Lung (tissue), 12 donors: ENCODE data around the gene CHD9NB. TPM values are rescaled to one million over a fixed set of nuclear protein-coding genes. Genes with fewer than 3 reads are reported as not detected.

Source experiments
- ATAC-seq: fragments of 200-7000 bp; cut with Tn5 transposase; one replicate; pipeline ENCODE4 v1.9.1; 2020; ENCODE audit warnings: moderate number of reproducible peaks; ENCODE audit not compliant: insufficient read depth, low FRiP score
- DNase-seq, 3 donors: peaks; one replicate each; pipeline ENCODE4 v3.0.0-alpha.2; 2013 to 2017
- H3K27ac ChIP-seq, 2 donors: one replicate each; pipeline ENCODE4 v1.5.1; 2013; ENCODE audit warnings: mild to moderate bottlenecking in 2 of 2, moderate library complexity in 2 of 2, control low read depth in 1 of 2, inconsistent platforms in 1 of 2, low read depth in 1 of 2, low read length in 1 of 2
- H3K27me3 ChIP-seq, 3 donors: one replicate each; pipeline ENCODE4 v1.5.1; 2013; ENCODE audit warnings: low read length in 2 of 3; ENCODE audit not compliant: control insufficient read depth in 3 of 3, insufficient read depth in 3 of 3
- H3K36me3 ChIP-seq, 4 donors: one replicate each; pipeline ENCODE4 v1.5.1; 2013; ENCODE audit warnings: low read length in 4 of 4, mild to moderate bottlenecking in 1 of 4, moderate library complexity in 1 of 4; ENCODE audit not compliant: control insufficient read depth in 4 of 4, insufficient read depth in 4 of 4
- H3K4me1 ChIP-seq, 5 donors: one replicate each; pipeline ENCODE4 v1.5.1; 2013; ENCODE audit warnings: low read length in 5 of 5, mild to moderate bottlenecking in 2 of 5, moderate library complexity in 1 of 5; ENCODE audit not compliant: control insufficient read depth in 5 of 5, insufficient read depth in 5 of 5
- H3K4me3 ChIP-seq: one replicate; pipeline ENCODE4 v1.5.1; 2013; ENCODE audit warnings: mild to moderate bottlenecking, control low read depth, moderate library complexity
- H3K9ac ChIP-seq, 2 donors: one replicate each; pipeline ENCODE4 v1.5.1; 2013; ENCODE audit warnings: low read length in 2 of 2, control low read depth in 1 of 2; ENCODE audit not compliant: insufficient read depth in 1 of 2
- H3K9me3 ChIP-seq, 4 donors: one replicate each; pipeline ENCODE4 v1.5.1; 2013; ENCODE audit warnings: low read length in 3 of 4, mild to moderate bottlenecking in 1 of 4, moderate library complexity in 1 of 4; ENCODE audit not compliant: control insufficient read depth in 4 of 4, insufficient read depth in 3 of 4
- WGBS, 2 donors: extraction: QIAGEN DNeasy Blood & Tissue Kit; methylation state at CpG; one replicate each; pipeline ENCODE4 v1.1.7; 2013; 5-methylcytosine and 5-hydroxymethylcytosine counted together
- polyA plus RNA-seq, 2 donors: library from polyadenylated mRNA; stranded (reverse); fragments of 200-250 nt; gene quantifications; one replicate each; pipeline ENCODE4 v1.2.1, GENCODE V29; 2013
- total RNA-seq, 2 donors: library from RNA; depleted of rRNA in 1 of 2; stranded (reverse); fragments of >200 nt in 1 of 2; gene quantifications; one replicate each; pipeline ENCODE4 v1.2.1, GENCODE V29; 2014 to 2021
- TF ChIP-seq, protein P1 (sequence below): IDR thresholded peaks from 2 replicates; pipeline ENCODE4 v1.5.1; 2012; ENCODE audit warnings: mild to moderate bottlenecking; ENCODE audit errors: control extremely low read depth, extremely low read depth
- donor health status: control.
- donor health status: control.
- donor health status: Bipolar disorder and iron deficiency.
- donor health status: healthy.
- donor health status: DM: yes; HTN: yes; CAD: no.

Gene CHD9NB
- total and polyA plus RNA-seq, 4 donors: 19.8 to 34.8 (median 29.9) TPM

DNA sequence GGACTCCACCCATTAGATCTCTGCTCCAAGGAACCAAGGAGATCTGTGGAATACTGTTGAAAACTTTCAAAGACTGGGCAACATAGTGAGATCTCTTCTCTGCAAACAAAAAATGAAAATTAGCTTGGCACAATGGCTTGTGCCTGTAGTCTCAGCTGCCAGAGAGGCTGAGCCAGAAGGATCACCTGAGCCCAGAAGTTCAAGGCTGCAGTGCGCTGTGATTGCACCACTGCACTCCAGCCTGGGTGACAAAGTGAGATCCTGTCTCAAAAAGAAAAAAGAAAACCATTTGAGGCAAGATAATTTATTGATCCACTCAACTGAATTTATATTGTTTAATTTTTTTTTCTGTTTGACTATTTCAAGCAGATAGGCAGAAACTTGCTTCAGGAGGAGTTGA lies 54.8 kb downstream of the CHD9NB start:
- H3K4me1 ChIP-seq: no peaks in the 10 kb centered on the region
- WGBS, 2 donors: 88 to 92% methylated on average over 1 of the region's 1 CpG
- TF ChIP-seq, protein P1, sequence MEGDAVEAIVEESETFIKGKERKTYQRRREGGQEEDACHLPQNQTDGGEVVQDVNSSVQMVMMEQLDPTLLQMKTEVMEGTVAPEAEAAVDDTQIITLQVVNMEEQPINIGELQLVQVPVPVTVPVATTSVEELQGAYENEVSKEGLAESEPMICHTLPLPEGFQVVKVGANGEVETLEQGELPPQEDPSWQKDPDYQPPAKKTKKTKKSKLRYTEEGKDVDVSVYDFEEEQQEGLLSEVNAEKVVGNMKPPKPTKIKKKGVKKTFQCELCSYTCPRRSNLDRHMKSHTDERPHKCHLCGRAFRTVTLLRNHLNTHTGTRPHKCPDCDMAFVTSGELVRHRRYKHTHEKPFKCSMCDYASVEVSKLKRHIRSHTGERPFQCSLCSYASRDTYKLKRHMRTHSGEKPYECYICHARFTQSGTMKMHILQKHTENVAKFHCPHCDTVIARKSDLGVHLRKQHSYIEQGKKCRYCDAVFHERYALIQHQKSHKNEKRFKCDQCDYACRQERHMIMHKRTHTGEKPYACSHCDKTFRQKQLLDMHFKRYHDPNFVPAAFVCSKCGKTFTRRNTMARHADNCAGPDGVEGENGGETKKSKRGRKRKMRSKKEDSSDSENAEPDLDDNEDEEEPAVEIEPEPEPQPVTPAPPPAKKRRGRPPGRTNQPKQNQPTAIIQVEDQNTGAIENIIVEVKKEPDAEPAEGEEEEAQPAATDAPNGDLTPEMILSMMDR: no peak

DNA sequence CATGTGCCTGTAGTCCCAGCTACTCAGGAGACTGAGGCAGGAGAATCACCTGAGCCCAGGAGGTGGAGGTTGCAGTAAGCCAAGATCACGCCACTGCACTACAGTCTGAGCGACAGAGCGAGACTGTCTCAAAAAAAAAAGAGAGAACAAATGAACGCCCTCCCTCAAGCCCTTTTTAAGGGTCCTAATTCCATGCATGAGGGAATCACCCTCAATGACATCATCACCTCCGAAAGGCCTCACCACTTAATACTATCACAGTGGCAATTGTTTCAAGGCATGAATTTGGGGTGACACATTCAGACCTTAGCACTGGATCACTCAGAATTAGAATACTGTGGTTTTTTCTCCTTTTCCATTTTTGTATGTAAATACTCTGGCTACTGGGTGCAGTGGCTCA lies 57.8 kb downstream of the CHD9NB start:
- DNase-seq (no peak), ATAC-seq (no peak)
- 92 to 93% methylated on average over 5 of the region's 5 CpGs for WGBS, 2 donors
- TF ChIP-seq, protein P1: no peak
- H3K9me3 ChIP-seq: no peaks in the 10 kb centered on the region
- H3K4me1 ChIP-seq: no peaks in the 10 kb centered on the region
- H3K27ac ChIP-seq: no peak overlapping the region
- no peaks in the 10 kb centered on the region for H3K27me3 ChIP-seq
- no peaks in the 10 kb centered on the region for H3K36me3 ChIP-seq
- no peak overlapping the region for H3K9ac ChIP-seq
- H3K4me3 ChIP-seq: no peak overlapping the region

More for the DNA sequence above, 54.8 kb downstream of the CHD9NB start:
- Histone ChIP-seq H3K36me3 (no peaks in the 10 kb centered on the region), H3K9ac (no peak overlapping the region), H3K4me3 (no peak overlapping the region), H3K9me3 (peaks cover 0 to under 1% (median 0%) of the 10 kb centered on the region in 4 donors), H3K27ac (no peak overlapping the region), H3K27me3 (no peaks in the 10 kb centered on the region)
- ATAC-seq: no peak
- no peak for DNase-seq

DNA sequence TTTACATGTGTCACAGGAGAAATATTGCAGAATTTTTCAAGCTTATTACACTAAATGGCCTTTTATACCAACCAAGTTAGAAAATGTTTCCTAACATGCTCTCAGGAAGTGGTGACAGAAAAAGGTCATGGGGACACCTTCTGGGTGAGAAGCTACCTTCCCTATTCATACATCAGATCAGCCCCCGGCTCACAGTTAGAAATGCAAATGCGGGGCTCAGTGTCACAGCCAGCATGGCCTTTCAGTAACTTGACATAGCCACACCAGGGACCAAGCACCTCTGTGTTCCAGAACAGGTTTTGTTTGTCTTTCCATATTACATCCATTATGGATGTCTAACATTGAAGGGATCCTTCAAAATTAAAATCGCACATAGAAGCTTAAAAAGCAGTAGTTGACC lies 59.5 kb downstream of the CHD9NB start:
- no peak for ATAC-seq
- TF ChIP-seq, protein P1: no peak
- H3K27me3 ChIP-seq: no peaks in the 10 kb centered on the region
- H3K4me1 ChIP-seq: no peaks in the 10 kb centered on the region
- H3K4me3 ChIP-seq: no peak overlapping the region
- whole genome bisulfite sequencing, 2 donors: 67 to 72% methylated on average over 3 of the region's 3 CpGs
- no peak overlapping the region for H3K9ac ChIP-seq
- no peaks in the 10 kb centered on the region for H3K9me3 ChIP-seq
- no peaks in the 10 kb centered on the region for H3K36me3 ChIP-seq
- no peak for DNase-seq
- H3K27ac ChIP-seq: no peak overlapping the region

DNA sequence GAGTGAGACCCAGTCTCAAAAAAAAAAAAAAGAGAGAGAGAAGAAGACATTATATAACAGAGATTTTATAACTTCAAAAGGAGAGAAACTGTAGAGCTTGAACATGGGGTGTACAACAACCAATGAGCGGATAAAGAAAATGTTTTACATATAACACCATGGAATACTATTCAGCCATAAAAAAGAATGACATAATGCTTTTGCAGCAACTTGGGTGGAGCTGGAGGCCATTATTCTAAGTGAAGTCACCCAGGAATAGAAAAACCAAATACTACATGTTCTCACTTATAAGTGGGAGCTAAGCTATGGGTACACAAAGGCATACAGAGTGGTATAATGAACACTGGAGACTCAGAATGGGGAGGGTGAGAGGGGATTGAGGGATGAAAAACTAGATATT lies 61.1 kb downstream of the CHD9NB start:
- 97 to 100% methylated on average over 1 of the region's 1 CpG for WGBS, 2 donors
- no peak for DNase-seq

More for the DNA sequence above, 61.1 kb downstream of the CHD9NB start:
- H3K9me3 ChIP-seq: no peaks in the 10 kb centered on the region
- H3K4me1 ChIP-seq: no peaks in the 10 kb centered on the region
- ATAC-seq: no peak
- no peak overlapping the region for H3K9ac ChIP-seq
- H3K4me3 ChIP-seq: no peak overlapping the region
- H3K27me3 ChIP-seq: no peaks in the 10 kb centered on the region
- TF ChIP-seq, protein P1: no peak
- no peak overlapping the region for H3K27ac ChIP-seq
- H3K36me3 ChIP-seq: no peaks in the 10 kb centered on the region
